Measurements from ENCODE around the gene EYA3.

Gene EYA3

GRCh38 chr1:27974417-27974781, 114.0 kb downstream of the EYA3 start:
- Histone ChIP-seq H3K4me2 (ENCODE audit: low read depth, low read length) (no peak overlapping the region), H3K9ac (ENCODE audit: low read length) (no peak overlapping the region), H3K4me3 (ENCODE audit: low read length) (no peak overlapping the region), H3K9me3 (replicated peaks; ENCODE audit: insufficient read depth, low read length) (no peaks in the 10 kb centered on the region), H3K9me2 (replicated peaks; ENCODE audit: insufficient read depth, low read length) (no peaks in the 10 kb centered on the region), H3K79me2 (ENCODE audit: low read length) (no peaks in the 10 kb centered on the region), H3F3A (ENCODE audit: insufficient read depth, low read length) (no peaks in the 10 kb centered on the region), H3K4me1 (ENCODE audit: low read length) (no peaks in the 10 kb centered on the region), H3K27me3 (replicated peaks; ENCODE audit: insufficient read depth, low read length) (no peaks in the 10 kb centered on the region), H4K20me1 (ENCODE audit: insufficient read depth, low read length) (no peaks in the 10 kb centered on the region), H3K36me3 (replicated peaks; ENCODE audit: insufficient read depth, low read length) (no peaks in the 10 kb centered on the region), H2AFZ (ENCODE audit: low read length) (no peak overlapping the region), H3K27ac (ENCODE audit: low read length) (no peak overlapping the region)
- TF ChIP-seq EZH2 (optimal IDR thresholded peaks at IDR 0.05; ENCODE audit: low read depth, low read length) (no peak), EZH2phosphoT487 (IDR thresholded peaks at IDR 0.05; ENCODE audit: low read length) (no peak), CTCF (IDR thresholded peaks at IDR 0.05; ENCODE audit: low read length) (no peak)
- no peak for DNase-seq

GRCh38 chr1:27973771-27974416, 114.5 kb downstream of the EYA3 start:
- no peak for TF ChIP-seq EZH2phosphoT487 (IDR thresholded peaks at IDR 0.05; ENCODE audit: low read length)
- TF ChIP-seq CTCF (IDR thresholded peaks at IDR 0.05; ENCODE audit: low read length) = no peak
- TF ChIP-seq EZH2 (optimal IDR thresholded peaks at IDR 0.05; ENCODE audit: low read depth, low read length) = no peak
- H3K9me3 ChIP-seq (replicated peaks; ENCODE audit: insufficient read depth, low read length) = no peaks in the 10 kb centered on the region
- no peak overlapping the region for H3K4me2 ChIP-seq (ENCODE audit: low read depth, low read length)
- H3K27me3 ChIP-seq (replicated peaks; ENCODE audit: insufficient read depth, low read length) = no peaks in the 10 kb centered on the region
- H4K20me1 ChIP-seq (ENCODE audit: insufficient read depth, low read length) = no peaks in the 10 kb centered on the region
- H3F3A ChIP-seq (ENCODE audit: insufficient read depth, low read length) = no peaks in the 10 kb centered on the region
- no peak overlapping the region for H3K9ac ChIP-seq (ENCODE audit: low read length)
- DNase-seq = no peak
- no peak overlapping the region for H3K4me3 ChIP-seq (ENCODE audit: low read length)
- H3K79me2 ChIP-seq (ENCODE audit: low read length) = no peaks in the 10 kb centered on the region
- no peaks in the 10 kb centered on the region for H3K36me3 ChIP-seq (replicated peaks; ENCODE audit: insufficient read depth, low read length)
- no peak overlapping the region for H3K27ac ChIP-seq (ENCODE audit: low read length)
- H3K9me2 ChIP-seq (replicated peaks; ENCODE audit: insufficient read depth, low read length) = no peaks in the 10 kb centered on the region
- H3K4me1 ChIP-seq (ENCODE audit: low read length) = no peaks in the 10 kb centered on the region
- no peak overlapping the region for H2AFZ ChIP-seq (ENCODE audit: low read length)

GRCh38 chr1:27972141-27972540, 116.3 kb downstream of the EYA3 start:
- Histone ChIP-seq H3F3A (ENCODE audit: insufficient read depth, low read length) (no peaks in the 10 kb centered on the region), H3K27ac (ENCODE audit: low read length) (no peak overlapping the region)

More at GRCh38 chr1:27972141-27972540, 116.3 kb downstream of the EYA3 start:
- DNase-seq = no peak
- Histone ChIP-seq H3K4me2 (ENCODE audit: low read depth, low read length) (no peak overlapping the region), H3K9me3 (replicated peaks; ENCODE audit: insufficient read depth, low read length) (no peaks in the 10 kb centered on the region), H3K4me1 (ENCODE audit: low read length) (no peaks in the 10 kb centered on the region), H3K9me2 (replicated peaks; ENCODE audit: insufficient read depth, low read length) (no peaks in the 10 kb centered on the region), H3K36me3 (replicated peaks; ENCODE audit: insufficient read depth, low read length) (no peaks in the 10 kb centered on the region), H3K79me2 (ENCODE audit: low read length) (no peaks in the 10 kb centered on the region), H3K4me3 (ENCODE audit: low read length) (no peak overlapping the region), H2AFZ (ENCODE audit: low read length) (no peak overlapping the region), H3K27me3 (replicated peaks; ENCODE audit: insufficient read depth, low read length) (no peaks in the 10 kb centered on the region), H3K9ac (ENCODE audit: low read length) (no peak overlapping the region), H4K20me1 (ENCODE audit: insufficient read depth, low read length) (no peaks in the 10 kb centered on the region)
- TF ChIP-seq CTCF (IDR thresholded peaks at IDR 0.05; ENCODE audit: low read length) (no peak), EZH2 (optimal IDR thresholded peaks at IDR 0.05; ENCODE audit: low read depth, low read length) (no peak), EZH2phosphoT487 (IDR thresholded peaks at IDR 0.05; ENCODE audit: low read length) (no peak)

All from MM.1S (cell line).